Right atrium auricular region (tissue), 2 donors: ENCODE results near the gene TMEM267. TPM values are rescaled to one million over a fixed set of nuclear protein-coding genes. Genes with fewer than 3 reads are reported as not detected.
A peak's percentile ranks its signal among the peaks of the same experiment; 100 is the strongest.

Source experiments
- DNase-seq: peaks from one replicate; pipeline ENCODE4 v3.0.0-alpha.2; 2019; ENCODE audit warnings: low spot score
- H3K27ac ChIP-seq, 2 donors: fragments of 200-600 bp; sonication (generic); 1 replicate in 1 of 2; 2 replicates in 1 of 2; pipeline ENCODE4 v1.5.1; 2016 to 2019
- H3K27me3 ChIP-seq, 2 donors: fragments of 200-600 bp; sonication (generic); one replicate each; pipeline versions ENCODE4 v1.5.1 to v1.6.0; 2017 to 2019
- H3K36me3 ChIP-seq: fragments of 200-600 bp; sonication (generic); one replicate; pipeline ENCODE4 v1.5.1; 2016
- H3K4me1 ChIP-seq, 2 donors: fragments of 200-600 bp; sonication (generic); one replicate each; pipeline versions ENCODE4 v1.5.1 to v1.6.0; 2017 to 2019
- H3K4me3 ChIP-seq, 2 donors: fragments of 200-600 bp; sonication (generic); 1 replicate in 1 of 2; 2 replicates in 1 of 2; pipeline ENCODE4 v1.5.1; 2017 to 2019; ENCODE audit warnings: mild to moderate bottlenecking in 1 of 2, moderate library complexity in 1 of 2
- H3K9me3 ChIP-seq, 2 donors: fragments of 200-600 bp; sonication (generic); one replicate each; pipeline ENCODE4 v1.5.1; 2019
- total RNA-seq, 2 donors: library from RNA; depleted of rRNA; stranded (reverse); fragments of >200 nt; gene quantifications; one replicate each; pipeline ENCODE4 v1.1.0, GENCODE V29; 2016
- TF ChIP-seq, protein P1 (sequence below), 2 donors: fragments of 200-600 bp; sonication (generic); IDR thresholded peaks; one replicate each; pipeline ENCODE4 v1.5.1; 2019; ENCODE audit warnings: antibody characterized with exemption in 2 of 2

Gene TMEM267
- total RNA-seq, 2 donors from 2014 or later: 6.0 to 10.4 TPM

DNA sequence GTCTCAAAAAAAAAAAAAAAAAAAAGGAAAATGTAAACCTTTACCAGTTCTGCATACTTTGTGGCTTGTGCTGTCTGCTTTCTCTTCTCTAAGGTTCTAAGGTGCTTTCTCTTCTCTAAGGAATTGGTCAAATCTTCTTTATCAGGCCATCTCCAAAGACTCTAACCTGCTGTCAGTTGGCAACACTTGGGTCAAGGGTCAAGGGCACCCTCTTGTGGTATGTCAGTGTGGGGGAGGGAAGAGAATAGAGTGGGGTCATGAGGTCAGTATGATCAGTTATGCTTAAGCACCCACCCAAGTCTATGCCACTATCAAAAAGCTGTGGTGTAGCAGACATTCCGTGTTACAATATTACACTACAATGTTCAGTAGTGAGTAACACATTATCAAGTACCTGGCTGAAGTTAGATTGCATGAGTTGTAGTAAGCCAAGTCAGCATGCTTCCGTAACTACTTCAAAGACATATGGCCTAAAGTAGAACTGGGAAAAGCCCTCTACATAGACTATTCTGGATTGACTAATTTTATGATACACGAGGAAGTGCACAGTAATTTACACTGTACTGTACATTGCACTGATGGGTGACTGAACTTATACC is 46.5 kb downstream of the TMEM267 start:
- TF ChIP-seq, protein P1, sequence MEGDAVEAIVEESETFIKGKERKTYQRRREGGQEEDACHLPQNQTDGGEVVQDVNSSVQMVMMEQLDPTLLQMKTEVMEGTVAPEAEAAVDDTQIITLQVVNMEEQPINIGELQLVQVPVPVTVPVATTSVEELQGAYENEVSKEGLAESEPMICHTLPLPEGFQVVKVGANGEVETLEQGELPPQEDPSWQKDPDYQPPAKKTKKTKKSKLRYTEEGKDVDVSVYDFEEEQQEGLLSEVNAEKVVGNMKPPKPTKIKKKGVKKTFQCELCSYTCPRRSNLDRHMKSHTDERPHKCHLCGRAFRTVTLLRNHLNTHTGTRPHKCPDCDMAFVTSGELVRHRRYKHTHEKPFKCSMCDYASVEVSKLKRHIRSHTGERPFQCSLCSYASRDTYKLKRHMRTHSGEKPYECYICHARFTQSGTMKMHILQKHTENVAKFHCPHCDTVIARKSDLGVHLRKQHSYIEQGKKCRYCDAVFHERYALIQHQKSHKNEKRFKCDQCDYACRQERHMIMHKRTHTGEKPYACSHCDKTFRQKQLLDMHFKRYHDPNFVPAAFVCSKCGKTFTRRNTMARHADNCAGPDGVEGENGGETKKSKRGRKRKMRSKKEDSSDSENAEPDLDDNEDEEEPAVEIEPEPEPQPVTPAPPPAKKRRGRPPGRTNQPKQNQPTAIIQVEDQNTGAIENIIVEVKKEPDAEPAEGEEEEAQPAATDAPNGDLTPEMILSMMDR (IDR thresholded peaks at IDR 0.05): no peak
- no peaks in the 10 kb centered on the region for H3K27me3 ChIP-seq
- no peak for DNase-seq

DNA sequence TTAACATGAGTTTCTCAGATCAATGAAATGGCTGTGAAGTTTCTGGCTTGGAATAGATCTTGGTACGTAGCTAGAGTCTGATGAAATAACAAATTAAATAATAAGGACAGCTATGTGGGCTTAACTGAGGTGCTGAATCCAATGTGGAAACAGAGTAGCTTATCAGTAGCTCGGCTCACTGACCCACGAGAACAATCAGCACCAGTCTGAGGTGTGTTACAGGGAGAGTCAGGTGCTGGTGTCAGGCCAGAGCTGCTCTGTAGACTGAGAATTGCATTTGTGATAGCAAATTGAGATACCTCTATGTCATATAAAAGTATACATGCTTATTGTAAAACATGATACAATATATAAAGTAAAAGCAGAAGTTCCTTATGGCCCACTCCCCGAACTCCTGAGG is 50.3 kb downstream of the TMEM267 start:
- H3K27ac ChIP-seq: no peak overlapping the region
- no peaks in the 10 kb centered on the region for H3K9me3 ChIP-seq
- H3K4me3 ChIP-seq: no peak overlapping the region
- no peaks in the 10 kb centered on the region for H3K36me3 ChIP-seq
- TF ChIP-seq, protein P1 (IDR thresholded peaks at IDR 0.05): no peak
- H3K27me3 ChIP-seq: no peaks in the 10 kb centered on the region
- DNase-seq: no peak
- H3K4me1 ChIP-seq: peaks cover 0 to 13% of the 10 kb centered on the region in 2 donors

More for the DNA sequence above, 46.5 kb downstream of the TMEM267 start:
- Histone ChIP-seq H3K9me3 (peaks cover 0 to 8% of the 10 kb centered on the region in 2 donors), H3K36me3 (no peaks in the 10 kb centered on the region), H3K4me3 (no peak overlapping the region), H3K4me1 (peaks cover 0 to 12% of the 10 kb centered on the region in 2 donors), H3K27ac (no peak overlapping the region)

DNA sequence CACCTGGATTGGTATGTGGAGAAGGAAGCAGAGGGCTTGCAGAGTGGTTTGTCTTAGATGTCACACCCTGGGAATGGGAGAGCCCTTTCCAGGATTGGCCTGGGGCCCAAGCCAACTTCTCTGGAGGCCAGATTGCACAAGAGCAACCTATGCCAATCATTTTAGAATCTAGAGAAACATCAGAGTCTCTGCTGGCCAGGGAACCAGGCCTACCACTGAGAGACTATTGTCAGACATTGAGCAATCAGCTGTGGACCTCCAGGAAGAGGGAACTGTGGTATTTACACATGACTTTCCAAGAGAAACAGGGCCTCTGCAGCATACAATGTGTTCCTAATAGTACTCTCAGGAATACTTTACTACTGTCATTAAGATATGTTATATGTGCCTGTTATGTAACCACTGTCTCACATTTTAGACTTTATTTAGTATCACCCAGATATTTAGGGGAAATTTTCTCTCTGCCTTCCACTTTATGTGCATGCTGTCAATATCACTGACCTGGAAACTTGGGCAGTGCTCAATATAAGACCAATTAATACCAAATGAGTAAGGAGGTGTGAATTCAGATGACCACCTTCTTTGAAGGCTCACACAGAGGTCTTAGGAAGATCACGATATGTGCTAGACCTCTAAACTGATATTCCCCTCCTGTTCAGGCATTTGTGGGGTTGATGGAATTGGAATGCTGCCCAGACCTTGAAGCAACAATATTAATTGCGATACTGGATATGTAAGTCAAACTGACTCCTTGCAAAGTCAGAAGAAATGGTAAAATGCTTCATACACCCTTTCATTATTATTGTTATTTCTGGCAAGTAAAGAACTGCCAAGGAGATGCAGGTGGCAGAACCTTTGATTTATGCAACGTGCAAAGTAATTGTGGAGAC is 50.9 kb downstream of the TMEM267 start:
- Histone ChIP-seq H3K4me3 (no peak overlapping the region), H3K27ac (no peak overlapping the region), H3K27me3 (no peaks in the 10 kb centered on the region), H3K9me3 (no peaks in the 10 kb centered on the region), H3K4me1 (peaks cover 0 to 13% of the 10 kb centered on the region in 2 donors), H3K36me3 (no peaks in the 10 kb centered on the region)
- TF ChIP-seq, protein P1 (IDR thresholded peaks at IDR 0.05): no peak
- DNase-seq: peak; percentile 66

DNA sequence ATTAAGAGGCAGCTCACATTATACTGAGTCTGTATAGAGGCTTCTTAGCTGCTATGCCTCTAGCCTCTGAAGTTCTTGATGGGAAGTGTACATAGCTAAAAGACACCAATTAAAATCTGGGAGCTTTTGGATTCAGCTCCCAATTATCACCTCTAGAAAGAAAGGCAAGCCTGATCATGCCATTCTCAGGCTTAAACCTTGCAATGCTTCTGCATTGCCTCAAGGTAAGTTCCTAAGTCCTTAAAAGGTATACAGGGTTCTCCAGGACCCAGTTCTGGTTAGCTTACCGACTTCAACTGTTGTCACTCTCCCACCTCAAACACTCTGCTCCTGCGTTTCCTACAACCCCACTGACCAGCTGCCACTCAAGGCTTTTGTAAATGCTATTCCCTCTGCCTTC is 54.0 kb downstream of the TMEM267 start:
- Histone ChIP-seq H3K4me3 (no peak overlapping the region), H3K4me1 (peaks cover 0 to 13% of the 10 kb centered on the region in 2 donors), H3K27ac (no peak overlapping the region), H3K27me3 (no peaks in the 10 kb centered on the region), H3K36me3 (no peaks in the 10 kb centered on the region), H3K9me3 (no peaks in the 10 kb centered on the region)
- TF ChIP-seq, protein P1 (IDR thresholded peaks at IDR 0.05): no peak
- no peak for DNase-seq

DNA sequence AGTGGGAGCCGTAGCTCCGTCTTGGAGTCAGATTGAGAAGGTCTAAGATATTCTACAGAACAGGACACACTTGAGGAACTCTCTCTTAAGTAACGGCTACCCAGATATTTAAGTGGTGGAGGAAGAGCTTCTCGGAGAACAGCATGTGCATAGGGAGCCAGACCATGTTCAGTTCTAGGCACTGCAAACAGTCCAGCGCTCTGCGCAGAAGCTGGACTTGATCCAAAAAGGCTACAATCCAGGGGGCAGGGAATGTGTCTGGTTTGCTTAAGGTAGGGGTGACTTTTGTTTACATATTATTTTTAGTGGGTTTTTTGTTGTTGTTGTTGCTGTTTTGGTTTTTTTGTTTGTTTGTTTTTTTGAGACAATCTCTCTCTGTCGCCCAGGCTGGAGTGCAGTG is 54.6 kb downstream of the TMEM267 start:
- no peak for DNase-seq
- no peaks in the 10 kb centered on the region for H3K36me3 ChIP-seq
- H3K4me3 ChIP-seq: no peak overlapping the region
- no peaks in the 10 kb centered on the region for H3K27me3 ChIP-seq
- H3K27ac ChIP-seq: no peak overlapping the region
- TF ChIP-seq, protein P1 (IDR thresholded peaks at IDR 0.05): no peak
- H3K9me3 ChIP-seq: no peaks in the 10 kb centered on the region
- peaks cover 0 to 13% of the 10 kb centered on the region in 2 donors for H3K4me1 ChIP-seq
